Mammary epithelial cell (primary cell): ENCODE results near the gene TACC2.

Experiments
- EZH2 ChIP-seq: IDR thresholded peaks from 2 replicates; pipeline ENCODE4 v1.6.1; 2012; ENCODE audit warnings: low read length, inconsistent platforms, borderline replicate concordance
- TF ChIP-seq, protein P1 (sequence below), 2 donors: IDR thresholded peaks in 1 of 2; conservative IDR thresholded peaks in 1 of 2; 2 replicates each; pipeline ENCODE4 v1.5.1; 2011 to 2012; ENCODE audit warnings: inconsistent platforms in 2 of 2, low read length in 2 of 2, mild to moderate bottlenecking in 2 of 2, control low read depth in 1 of 2, low read depth in 1 of 2; ENCODE audit not compliant: insufficient read depth in 1 of 2; ENCODE audit errors: extremely low read depth in 1 of 2

DNA sequence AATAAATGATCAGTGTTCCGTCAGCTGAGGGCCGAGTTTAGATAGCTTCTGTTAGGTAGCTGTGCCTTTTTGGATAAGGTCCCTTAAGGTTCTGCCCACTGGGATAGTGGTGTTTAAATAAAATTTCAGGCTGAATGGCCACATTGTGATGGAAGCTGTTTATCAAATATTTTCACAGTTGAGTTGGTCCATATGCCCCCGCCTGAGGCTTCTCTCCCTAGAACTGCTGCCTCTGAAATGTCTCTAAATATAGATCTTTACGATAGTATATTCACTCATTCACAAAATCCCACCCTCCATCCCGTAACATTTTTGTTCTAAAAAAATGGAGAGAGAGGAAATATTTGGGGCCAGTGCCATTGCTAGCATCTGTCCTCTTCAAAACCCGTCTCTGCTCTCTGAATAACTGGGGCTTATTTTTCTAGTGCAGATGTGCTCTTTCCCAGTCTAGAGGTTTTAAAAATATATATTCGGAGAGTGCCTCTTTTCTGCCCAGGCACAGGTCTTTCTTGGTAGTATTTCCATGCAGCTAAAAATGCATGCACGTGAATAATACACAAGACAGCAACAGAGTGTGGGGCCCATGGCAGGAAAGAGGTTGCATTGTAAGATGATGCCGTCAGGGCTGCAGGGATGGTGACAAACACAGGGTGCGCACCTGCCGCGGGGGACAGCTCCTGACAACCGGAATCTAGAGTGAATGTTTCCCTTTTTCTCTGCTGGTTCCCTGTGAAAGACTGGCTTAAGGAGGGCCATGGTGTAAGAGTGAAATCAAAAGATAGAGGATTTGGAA is 176.7 kb downstream of the TACC2 start:
- TF ChIP-seq, protein P1, sequence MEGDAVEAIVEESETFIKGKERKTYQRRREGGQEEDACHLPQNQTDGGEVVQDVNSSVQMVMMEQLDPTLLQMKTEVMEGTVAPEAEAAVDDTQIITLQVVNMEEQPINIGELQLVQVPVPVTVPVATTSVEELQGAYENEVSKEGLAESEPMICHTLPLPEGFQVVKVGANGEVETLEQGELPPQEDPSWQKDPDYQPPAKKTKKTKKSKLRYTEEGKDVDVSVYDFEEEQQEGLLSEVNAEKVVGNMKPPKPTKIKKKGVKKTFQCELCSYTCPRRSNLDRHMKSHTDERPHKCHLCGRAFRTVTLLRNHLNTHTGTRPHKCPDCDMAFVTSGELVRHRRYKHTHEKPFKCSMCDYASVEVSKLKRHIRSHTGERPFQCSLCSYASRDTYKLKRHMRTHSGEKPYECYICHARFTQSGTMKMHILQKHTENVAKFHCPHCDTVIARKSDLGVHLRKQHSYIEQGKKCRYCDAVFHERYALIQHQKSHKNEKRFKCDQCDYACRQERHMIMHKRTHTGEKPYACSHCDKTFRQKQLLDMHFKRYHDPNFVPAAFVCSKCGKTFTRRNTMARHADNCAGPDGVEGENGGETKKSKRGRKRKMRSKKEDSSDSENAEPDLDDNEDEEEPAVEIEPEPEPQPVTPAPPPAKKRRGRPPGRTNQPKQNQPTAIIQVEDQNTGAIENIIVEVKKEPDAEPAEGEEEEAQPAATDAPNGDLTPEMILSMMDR (conservative IDR thresholded peaks at IDR 0.05 in 1 of 2, IDR thresholded peaks at IDR 0.05 in 1 of 2; ENCODE audit: extremely low read depth in 1 of 2, insufficient read depth in 1 of 2, low read depth in 1 of 2, low read length in 2 of 2) = no peak
- TF ChIP-seq EZH2 = no peak
